OCI-LY1 (cell line): Measurements from ENCODE around the gene GJA1.

Experiments
- H2AFZ ChIP-seq: fragments of 200-600 bp; sonication (generic), shearing (Covaris generic); 2 replicates; pipeline ENCODE4 v1.6.0; 2014; ENCODE audit warnings: antibody characterized with exemption, mild to moderate bottlenecking, low read length
- H3F3A ChIP-seq: fragments of 200-600 bp; sonication (generic), shearing (Covaris generic); 2 replicates; pipeline ENCODE4 v1.6.0; 2014; ENCODE audit warnings: mild to moderate bottlenecking, antibody characterized with exemption, low read length, moderate library complexity; ENCODE audit not compliant: insufficient read depth
- H3K27ac ChIP-seq: fragments of 200-600 bp; sonication (generic); 2 replicates; pipeline ENCODE4 v1.5.1; 2014; ENCODE audit warnings: low read length, mixed run types, mild to moderate bottlenecking, low read depth; ENCODE audit not compliant: poor library complexity, severe bottlenecking
- H3K27me3 ChIP-seq: fragments of 200-600 bp; sonication (generic); 2 replicates; pipeline ENCODE4 v1.6.0; 2014; ENCODE audit warnings: antibody characterized with exemption, mild to moderate bottlenecking, low read length, moderate library complexity; ENCODE audit not compliant: insufficient read depth
- H3K36me3 ChIP-seq: fragments of 200-600 bp; sonication (generic); 2 replicates; pipeline ENCODE4 v1.6.1; 2014; ENCODE audit warnings: mild to moderate bottlenecking, antibody characterized with exemption, low read length, moderate library complexity, mixed read lengths; ENCODE audit not compliant: insufficient read depth
- H3K4me1 ChIP-seq: fragments of 200-600 bp; sonication (generic); 2 replicates; pipeline ENCODE4 v1.5.1; 2014; ENCODE audit warnings: mild to moderate bottlenecking, low read length, moderate library complexity; ENCODE audit not compliant: insufficient read depth, severe bottlenecking
- H3K4me2 ChIP-seq: fragments of 200-600 bp; sonication (generic), shearing (Covaris generic); 2 replicates; pipeline ENCODE4 v1.6.1; 2014; ENCODE audit warnings: low read length
- H3K4me3 ChIP-seq: fragments of 200-600 bp; sonication (generic); 2 replicates; pipeline ENCODE4 v1.5.1; 2014; ENCODE audit warnings: low read length, low read depth, mild to moderate bottlenecking, mixed read lengths; ENCODE audit not compliant: poor library complexity, severe bottlenecking
- H3K79me2 ChIP-seq: fragments of 200-600 bp; shearing (Covaris generic); 2 replicates; pipeline ENCODE4 v1.6.1; 2016; ENCODE audit warnings: mixed run types, low read length, mixed read lengths; ENCODE audit not compliant: insufficient read depth
- H3K9ac ChIP-seq: fragments of 200-600 bp; sonication (generic), shearing (Covaris generic); 2 replicates; pipeline ENCODE4 v1.6.1; 2014; ENCODE audit warnings: mild to moderate bottlenecking, low read length, mixed read lengths
- H3K9me2 ChIP-seq: fragments of 200-600 bp; sonication (generic), shearing (Covaris generic); 2 replicates; pipeline ENCODE4 v1.6.1; 2014; ENCODE audit warnings: low read depth, mild to moderate bottlenecking, low read length, mixed read lengths
- H3K9me3 ChIP-seq: fragments of 200-600 bp; shearing (Covaris generic); 2 replicates; pipeline ENCODE4 v1.6.1; 2014; ENCODE audit warnings: low read length, mixed read lengths
- H4K20me1 ChIP-seq: fragments of 200-600 bp; sonication (generic), shearing (Covaris generic); 2 replicates; pipeline ENCODE4 v1.6.0; 2016; ENCODE audit warnings: mild to moderate bottlenecking, low read length; ENCODE audit not compliant: insufficient read depth
- EZH2 ChIP-seq: fragments of 200-600 bp; sonication (generic), shearing (Covaris generic); IDR thresholded peaks from 2 replicates; pipeline ENCODE4 v1.8.0; 2017; ENCODE audit warnings: borderline replicate concordance, mixed run types, mild to moderate bottlenecking, antibody characterized with exemption, low read length, moderate library complexity, mixed read lengths
- TF ChIP-seq, protein P1 (sequence below): fragments of 200-600 bp; sonication (generic), shearing (Covaris generic); IDR thresholded peaks from 2 replicates; pipeline ENCODE4 v1.5.1; 2017; ENCODE audit warnings: mild to moderate bottlenecking, antibody characterized with exemption, low read length, moderate library complexity, mixed read lengths

GJA1 gene

DNA sequence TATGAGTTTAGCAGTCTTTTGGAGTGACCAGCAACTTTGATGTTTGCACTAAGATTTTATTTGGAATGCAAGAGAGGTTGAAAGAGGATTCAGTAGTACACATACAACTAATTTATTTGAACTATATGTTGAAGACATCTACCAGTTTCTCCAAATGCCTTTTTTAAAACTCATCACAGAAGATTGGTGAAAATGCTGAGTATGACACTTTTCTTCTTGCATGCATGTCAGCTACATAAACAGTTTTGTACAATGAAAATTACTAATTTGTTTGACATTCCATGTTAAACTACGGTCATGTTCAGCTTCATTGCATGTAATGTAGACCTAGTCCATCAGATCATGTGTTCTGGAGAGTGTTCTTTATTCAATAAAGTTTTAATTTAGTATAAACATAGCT, 13.9 kb downstream of the GJA1 start:
- no peaks in the 10 kb centered on the region for H3F3A ChIP-seq
- no peak overlapping the region for H3K9ac ChIP-seq
- TF ChIP-seq, protein P1, sequence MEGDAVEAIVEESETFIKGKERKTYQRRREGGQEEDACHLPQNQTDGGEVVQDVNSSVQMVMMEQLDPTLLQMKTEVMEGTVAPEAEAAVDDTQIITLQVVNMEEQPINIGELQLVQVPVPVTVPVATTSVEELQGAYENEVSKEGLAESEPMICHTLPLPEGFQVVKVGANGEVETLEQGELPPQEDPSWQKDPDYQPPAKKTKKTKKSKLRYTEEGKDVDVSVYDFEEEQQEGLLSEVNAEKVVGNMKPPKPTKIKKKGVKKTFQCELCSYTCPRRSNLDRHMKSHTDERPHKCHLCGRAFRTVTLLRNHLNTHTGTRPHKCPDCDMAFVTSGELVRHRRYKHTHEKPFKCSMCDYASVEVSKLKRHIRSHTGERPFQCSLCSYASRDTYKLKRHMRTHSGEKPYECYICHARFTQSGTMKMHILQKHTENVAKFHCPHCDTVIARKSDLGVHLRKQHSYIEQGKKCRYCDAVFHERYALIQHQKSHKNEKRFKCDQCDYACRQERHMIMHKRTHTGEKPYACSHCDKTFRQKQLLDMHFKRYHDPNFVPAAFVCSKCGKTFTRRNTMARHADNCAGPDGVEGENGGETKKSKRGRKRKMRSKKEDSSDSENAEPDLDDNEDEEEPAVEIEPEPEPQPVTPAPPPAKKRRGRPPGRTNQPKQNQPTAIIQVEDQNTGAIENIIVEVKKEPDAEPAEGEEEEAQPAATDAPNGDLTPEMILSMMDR: no peak
- TF ChIP-seq EZH2: no peak
- no peaks in the 10 kb centered on the region for H3K27me3 ChIP-seq
- H3K4me2 ChIP-seq: no peak overlapping the region
- H3K9me3 ChIP-seq: no peaks in the 10 kb centered on the region
- H3K4me3 ChIP-seq: no peak overlapping the region
- H3K4me1 ChIP-seq: no peaks in the 10 kb centered on the region
- no peak overlapping the region for H2AFZ ChIP-seq
- H3K27ac ChIP-seq: no peak overlapping the region
- no peaks in the 10 kb centered on the region for H4K20me1 ChIP-seq
- no peaks in the 10 kb centered on the region for H3K79me2 ChIP-seq
- H3K36me3 ChIP-seq: no peaks in the 10 kb centered on the region
- no peaks in the 10 kb centered on the region for H3K9me2 ChIP-seq

DNA sequence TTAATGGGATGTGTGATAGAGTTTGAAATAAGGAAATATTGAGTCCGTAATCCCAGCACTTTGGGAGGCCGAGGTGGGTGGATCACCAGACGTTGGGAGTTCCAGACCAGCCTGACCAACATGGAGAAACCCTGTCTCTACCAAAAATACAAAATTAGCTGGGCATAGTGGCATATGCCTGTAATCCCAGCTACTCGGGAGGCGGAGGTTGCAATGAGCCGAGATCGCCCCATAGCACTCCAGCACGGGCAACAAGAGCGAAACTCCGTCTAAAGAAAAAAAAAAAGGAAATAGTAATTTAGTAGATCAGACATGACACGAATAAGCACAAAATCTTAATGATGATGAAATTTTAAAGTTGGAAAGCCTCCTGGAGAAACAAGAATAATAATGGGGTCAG, 14.8 kb downstream of the GJA1 start:
- no peaks in the 10 kb centered on the region for H4K20me1 ChIP-seq
- no peak overlapping the region for H3K4me3 ChIP-seq
- no peak overlapping the region for H3K4me2 ChIP-seq
- no peaks in the 10 kb centered on the region for H3K36me3 ChIP-seq
- TF ChIP-seq, protein P1: no peak
- TF ChIP-seq EZH2: no peak
- H3K9me3 ChIP-seq: no peaks in the 10 kb centered on the region
- H3F3A ChIP-seq: no peaks in the 10 kb centered on the region
- no peak overlapping the region for H3K27ac ChIP-seq
- no peaks in the 10 kb centered on the region for H3K4me1 ChIP-seq
- no peaks in the 10 kb centered on the region for H3K79me2 ChIP-seq
- no peak overlapping the region for H3K9ac ChIP-seq
- H3K9me2 ChIP-seq: no peaks in the 10 kb centered on the region
- no peak overlapping the region for H2AFZ ChIP-seq
- H3K27me3 ChIP-seq: no peaks in the 10 kb centered on the region

DNA sequence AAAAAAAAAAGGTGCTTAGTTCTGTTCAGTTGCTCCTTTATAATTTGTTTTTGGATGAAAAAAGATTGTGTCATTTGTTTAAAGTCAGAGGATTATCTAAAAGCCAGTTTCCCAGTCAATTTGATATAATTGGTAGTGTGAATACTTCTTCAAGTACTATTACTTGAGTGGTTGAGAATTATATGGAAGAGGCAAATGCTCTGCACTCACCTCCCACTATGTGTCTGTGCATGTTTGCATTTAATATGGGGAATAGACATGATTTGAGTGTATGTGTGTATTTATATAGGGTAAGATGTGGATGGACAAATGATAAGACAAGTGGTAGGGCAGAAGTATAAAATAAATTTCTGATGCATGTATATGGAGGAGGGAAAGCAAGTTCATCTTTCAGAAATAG, 15.8 kb downstream of the GJA1 start:
- TF ChIP-seq, protein P1: no peak
- no peak for TF ChIP-seq EZH2
- H3K4me1 ChIP-seq: no peaks in the 10 kb centered on the region
- H4K20me1 ChIP-seq: no peaks in the 10 kb centered on the region
- H3K4me3 ChIP-seq: no peak overlapping the region
- no peaks in the 10 kb centered on the region for H3K36me3 ChIP-seq
- H3F3A ChIP-seq: no peaks in the 10 kb centered on the region
- H3K9ac ChIP-seq: no peak overlapping the region
- no peaks in the 10 kb centered on the region for H3K79me2 ChIP-seq
- no peaks in the 10 kb centered on the region for H3K9me3 ChIP-seq
- H3K27ac ChIP-seq: no peak overlapping the region
- no peaks in the 10 kb centered on the region for H3K27me3 ChIP-seq
- no peaks in the 10 kb centered on the region for H3K9me2 ChIP-seq
- no peak overlapping the region for H2AFZ ChIP-seq
- no peak overlapping the region for H3K4me2 ChIP-seq
